ENCODE measurements around the gene TRAPPC6A. TPM values are rescaled to one million over a fixed set of nuclear protein-coding genes. Genes with fewer than 3 reads are reported as not detected.

TRAPPC6A gene
- total and polyA plus RNA-seq, 2 of the 13 experiments (the other 11 are each of a cell fraction or from before 2014, with no cell fraction given) = 6.5 to 21.0 TPM

DNA sequence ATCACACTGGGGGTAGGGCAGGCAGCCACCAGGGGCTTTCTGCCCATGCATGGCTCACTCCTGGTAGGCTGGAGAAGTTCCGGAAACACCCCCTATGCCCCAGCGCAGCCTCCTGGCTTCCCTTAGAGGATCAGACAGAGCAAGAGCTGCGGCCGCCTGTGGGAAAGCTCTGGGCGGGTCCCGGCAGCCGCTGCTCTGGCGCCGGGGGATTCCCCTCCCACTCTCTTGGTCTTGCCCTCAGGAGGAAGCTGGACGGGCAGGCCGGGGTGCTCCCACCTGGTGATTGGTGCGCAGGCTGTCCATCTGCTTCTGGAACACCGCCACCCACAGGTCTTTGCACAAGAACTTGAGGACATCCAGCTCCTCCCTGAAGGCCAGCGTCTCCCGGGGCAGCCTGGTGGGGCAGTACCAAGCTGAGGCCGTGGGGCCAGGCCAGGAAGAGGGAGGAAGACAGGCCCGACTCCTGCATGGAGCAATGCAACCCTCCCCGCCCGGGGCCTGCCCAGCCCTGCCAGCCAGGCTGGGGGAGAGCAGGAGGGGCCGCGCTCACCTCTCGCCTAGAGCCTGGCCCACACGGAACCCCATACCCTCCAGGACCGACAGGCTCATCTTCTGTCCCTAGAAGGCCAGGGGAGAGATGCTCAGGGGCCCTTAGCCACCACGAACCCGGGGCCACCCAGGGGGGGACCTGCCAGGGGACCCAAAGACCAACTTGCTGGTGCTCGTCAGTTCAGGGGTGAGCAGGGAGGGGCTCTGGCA lies 13.3 kb downstream of the TRAPPC6A start (continued):
- TF ChIP-seq ZNF841 (CRISPR knock-in tag; IDR thresholded peaks at IDR 0.05; ENCODE audit: borderline replicate concordance) = no peak
- no peak for TF ChIP-seq SOX13 (IDR thresholded peaks at IDR 0.05)
- TF ChIP-seq SOX13 (CRISPR knock-in tag; conservative IDR thresholded peaks at IDR 0.05 in 1 of 2, IDR thresholded peaks at IDR 0.05 in 1 of 2) = no peak
- no peak for TF ChIP-seq HNRNPL (IDR thresholded peaks at IDR 0.05; ENCODE audit: low read depth, low read length)
- no peak for TF ChIP-seq ZNF75D (CRISPR knock-in tag; IDR thresholded peaks at IDR 0.05; ENCODE audit: borderline replicate concordance)
- no peak for TF ChIP-seq ZNF598 (CRISPR knock-in tag; IDR thresholded peaks at IDR 0.05; ENCODE audit: borderline replicate concordance)
- TF ChIP-seq, protein P1, sequence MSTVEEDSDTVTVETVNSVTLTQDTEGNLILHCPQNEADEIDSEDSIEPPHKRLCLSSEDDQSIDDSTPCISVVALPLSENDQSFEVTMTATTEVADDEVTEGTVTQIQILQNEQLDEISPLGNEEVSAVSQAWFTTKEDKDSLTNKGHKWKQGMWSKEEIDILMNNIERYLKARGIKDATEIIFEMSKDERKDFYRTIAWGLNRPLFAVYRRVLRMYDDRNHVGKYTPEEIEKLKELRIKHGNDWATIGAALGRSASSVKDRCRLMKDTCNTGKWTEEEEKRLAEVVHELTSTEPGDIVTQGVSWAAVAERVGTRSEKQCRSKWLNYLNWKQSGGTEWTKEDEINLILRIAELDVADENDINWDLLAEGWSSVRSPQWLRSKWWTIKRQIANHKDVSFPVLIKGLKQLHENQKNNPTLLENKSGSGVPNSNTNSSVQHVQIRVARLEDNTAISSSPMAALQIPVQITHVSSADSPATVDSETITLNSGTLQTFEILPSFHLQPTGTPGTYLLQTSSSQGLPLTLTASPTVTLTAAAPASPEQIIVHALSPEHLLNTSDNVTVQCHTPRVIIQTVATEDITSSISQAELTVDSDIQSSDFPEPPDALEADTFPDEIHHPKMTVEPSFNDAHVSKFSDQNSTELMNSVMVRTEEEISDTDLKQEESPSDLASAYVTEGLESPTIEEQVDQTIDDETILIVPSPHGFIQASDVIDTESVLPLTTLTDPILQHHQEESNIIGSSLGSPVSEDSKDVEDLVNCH (CRISPR knock-in tag; IDR thresholded peaks at IDR 0.05) = no peak
- TF ChIP-seq U2AF2 (IDR thresholded peaks at IDR 0.05; ENCODE audit: low read depth, low read length) = no peak
- TF ChIP-seq ADNP (CRISPR knock-in tag; IDR thresholded peaks at IDR 0.05) = no peak
- 0 out of 2 replicates have a peak, but pooled peaks have one; percentile 13 for TF ChIP-seq MYC (CRISPR knock-in tag; IDR thresholded peaks at IDR 0.05; ENCODE audit: borderline replicate concordance)
- no peak for TF ChIP-seq RXRA (CRISPR knock-in tag; IDR thresholded peaks at IDR 0.05)
- TF ChIP-seq HMG20A (CRISPR knock-in tag; IDR thresholded peaks at IDR 0.05; ENCODE audit: borderline replicate concordance) = no peak
- TF ChIP-seq BRCA1 (CRISPR knock-in tag; IDR thresholded peaks at IDR 0.05) = no peak
- peak; percentile 95 for TF ChIP-seq ZNF263 (CRISPR knock-in tag; IDR thresholded peaks at IDR 0.05)
- no peak for TF ChIP-seq ZNF883 (CRISPR knock-in tag; IDR thresholded peaks at IDR 0.05; ENCODE audit: not compliant biosample characterization)
- TF ChIP-seq, protein P2, sequence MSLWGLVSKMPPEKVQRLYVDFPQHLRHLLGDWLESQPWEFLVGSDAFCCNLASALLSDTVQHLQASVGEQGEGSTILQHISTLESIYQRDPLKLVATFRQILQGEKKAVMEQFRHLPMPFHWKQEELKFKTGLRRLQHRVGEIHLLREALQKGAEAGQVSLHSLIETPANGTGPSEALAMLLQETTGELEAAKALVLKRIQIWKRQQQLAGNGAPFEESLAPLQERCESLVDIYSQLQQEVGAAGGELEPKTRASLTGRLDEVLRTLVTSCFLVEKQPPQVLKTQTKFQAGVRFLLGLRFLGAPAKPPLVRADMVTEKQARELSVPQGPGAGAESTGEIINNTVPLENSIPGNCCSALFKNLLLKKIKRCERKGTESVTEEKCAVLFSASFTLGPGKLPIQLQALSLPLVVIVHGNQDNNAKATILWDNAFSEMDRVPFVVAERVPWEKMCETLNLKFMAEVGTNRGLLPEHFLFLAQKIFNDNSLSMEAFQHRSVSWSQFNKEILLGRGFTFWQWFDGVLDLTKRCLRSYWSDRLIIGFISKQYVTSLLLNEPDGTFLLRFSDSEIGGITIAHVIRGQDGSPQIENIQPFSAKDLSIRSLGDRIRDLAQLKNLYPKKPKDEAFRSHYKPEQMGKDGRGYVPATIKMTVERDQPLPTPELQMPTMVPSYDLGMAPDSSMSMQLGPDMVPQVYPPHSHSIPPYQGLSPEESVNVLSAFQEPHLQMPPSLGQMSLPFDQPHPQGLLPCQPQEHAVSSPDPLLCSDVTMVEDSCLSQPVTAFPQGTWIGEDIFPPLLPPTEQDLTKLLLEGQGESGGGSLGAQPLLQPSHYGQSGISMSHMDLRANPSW (CRISPR knock-in tag; IDR thresholded peaks at IDR 0.05; ENCODE audit: borderline replicate concordance) = no peak
- TF ChIP-seq, protein P3, sequence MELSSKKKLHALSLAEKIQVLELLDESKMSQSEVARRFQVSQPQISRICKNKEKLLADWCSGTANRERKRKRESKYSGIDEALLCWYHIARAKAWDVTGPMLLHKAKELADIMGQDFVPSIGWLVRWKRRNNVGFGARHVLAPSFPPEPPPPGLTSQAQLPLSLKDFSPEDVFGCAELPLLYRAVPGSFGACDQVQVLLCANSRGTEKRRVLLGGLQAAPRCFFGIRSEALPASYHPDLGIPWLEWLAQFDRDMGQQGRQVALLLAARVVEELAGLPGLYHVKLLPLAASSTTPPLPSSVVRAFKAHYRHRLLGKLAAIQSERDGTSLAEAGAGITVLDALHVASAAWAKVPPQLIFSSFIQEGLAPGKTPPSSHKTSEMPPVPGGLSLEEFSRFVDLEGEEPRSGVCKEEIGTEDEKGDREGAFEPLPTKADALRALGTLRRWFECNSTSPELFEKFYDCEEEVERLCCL (CRISPR knock-in tag; IDR thresholded peaks at IDR 0.05; ENCODE audit: borderline replicate concordance) = no peak
- TF ChIP-seq ZNF326 (CRISPR knock-in tag; IDR thresholded peaks at IDR 0.05; ENCODE audit: borderline replicate concordance) = no peak
- TF ChIP-seq PPARG (CRISPR knock-in tag; conservative IDR thresholded peaks at IDR 0.05) = no peak
- TF ChIP-seq ZNF3 (CRISPR knock-in tag; IDR thresholded peaks at IDR 0.05) = no peak
- TF ChIP-seq, protein P4, sequence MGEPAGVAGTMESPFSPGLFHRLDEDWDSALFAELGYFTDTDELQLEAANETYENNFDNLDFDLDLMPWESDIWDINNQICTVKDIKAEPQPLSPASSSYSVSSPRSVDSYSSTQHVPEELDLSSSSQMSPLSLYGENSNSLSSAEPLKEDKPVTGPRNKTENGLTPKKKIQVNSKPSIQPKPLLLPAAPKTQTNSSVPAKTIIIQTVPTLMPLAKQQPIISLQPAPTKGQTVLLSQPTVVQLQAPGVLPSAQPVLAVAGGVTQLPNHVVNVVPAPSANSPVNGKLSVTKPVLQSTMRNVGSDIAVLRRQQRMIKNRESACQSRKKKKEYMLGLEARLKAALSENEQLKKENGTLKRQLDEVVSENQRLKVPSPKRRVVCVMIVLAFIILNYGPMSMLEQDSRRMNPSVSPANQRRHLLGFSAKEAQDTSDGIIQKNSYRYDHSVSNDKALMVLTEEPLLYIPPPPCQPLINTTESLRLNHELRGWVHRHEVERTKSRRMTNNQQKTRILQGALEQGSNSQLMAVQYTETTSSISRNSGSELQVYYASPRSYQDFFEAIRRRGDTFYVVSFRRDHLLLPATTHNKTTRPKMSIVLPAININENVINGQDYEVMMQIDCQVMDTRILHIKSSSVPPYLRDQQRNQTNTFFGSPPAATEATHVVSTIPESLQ (CRISPR knock-in tag; conservative IDR thresholded peaks at IDR 0.05) = no peak
- TF ChIP-seq ZNF510 (CRISPR knock-in tag; IDR thresholded peaks at IDR 0.05; ENCODE audit: low read depth) = no peak
- no peak for TF ChIP-seq MTF1 (CRISPR knock-in tag; IDR thresholded peaks at IDR 0.05)

All from HepG2 (cell line).